Ascending aorta (tissue), 2 donors: ENCODE measurements around the gene SRL. TPM values are rescaled to one million over a fixed set of nuclear protein-coding genes. Genes with fewer than 3 reads are reported as not detected.
A peak's percentile ranks its signal among the peaks of the same experiment; 100 is the strongest.

Experiments
- DNase-seq, 2 donors: peaks; one replicate each; pipeline ENCODE4 v3.0.0-alpha.2; 2019; ENCODE audit warnings: low spot score in 2 of 2
- H3K27ac ChIP-seq, 2 donors: fragments of 200-600 bp; sonication (generic); one replicate each; pipeline ENCODE4 v1.5.1; 2016 to 2017; ENCODE audit warnings: mild to moderate bottlenecking in 1 of 2
- H3K27me3 ChIP-seq: fragments of 200-600 bp; sonication (generic); one replicate; pipeline ENCODE4 v1.5.1; 2017
- H3K36me3 ChIP-seq, 2 donors: fragments of 200-600 bp; sonication (generic); one replicate each; pipeline ENCODE4 v1.5.1; 2016
- H3K4me1 ChIP-seq, 2 donors: fragments of 200-600 bp; sonication (generic); one replicate each; pipeline ENCODE4 v1.5.1; 2016 to 2017; ENCODE audit warnings: mild to moderate bottlenecking in 1 of 2
- H3K4me3 ChIP-seq, 2 donors: fragments of 200-600 bp; sonication (generic); one replicate each; pipeline ENCODE4 v1.5.1; 2016 to 2017; ENCODE audit warnings: mild to moderate bottlenecking in 1 of 2
- H3K9me3 ChIP-seq, 2 donors: fragments of 200-600 bp; sonication (generic); one replicate each; pipeline ENCODE4 v1.5.1; 2016
- intact Hi-C: fragments of 100-400 bp; cut with DNase I; formaldehyde crosslinking; loops from one replicate; pipeline ENCODE4 v1.15.1; 2023
- total RNA-seq: library from RNA; depleted of rRNA; stranded (reverse); fragments of >200 nt; gene quantifications from one replicate; pipeline ENCODE4 v1.1.0, GENCODE V29; 2016
- TF ChIP-seq, protein P1 (sequence below), 3 experiments: fragments of 200-600 bp in 2 of 3; fragments of 450-650 bp in 1 of 3; sonication (generic) in 2 of 3; IDR thresholded peaks; one replicate each; pipeline ENCODE4 v1.5.1; 2016 to 2019; ENCODE audit warnings: antibody characterized with exemption in 3 of 3, mild to moderate bottlenecking in 1 of 3, moderate library complexity in 1 of 3

SRL gene
- 15.6 TPM for total RNA-seq

DNA sequence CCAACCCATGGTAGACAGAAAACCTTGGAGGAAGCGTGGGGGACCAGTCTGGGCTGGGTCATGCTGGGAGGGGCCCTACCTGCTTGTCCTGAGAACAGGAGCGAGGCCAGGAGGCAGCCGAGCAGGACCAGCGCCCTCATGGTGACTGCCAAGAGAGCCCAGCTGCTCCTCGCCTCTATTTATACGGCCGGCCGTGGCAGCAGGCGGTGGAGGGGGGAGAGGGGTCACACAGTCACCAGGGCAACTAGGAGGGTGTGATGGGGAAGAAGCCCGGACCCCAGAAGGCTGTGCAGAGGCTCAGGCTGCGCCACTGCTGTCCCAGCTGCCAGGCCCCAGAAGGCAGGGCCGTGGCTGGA lies at the start of gene SRL:
Gene SRL, minus strand, starts transcription at position 153 of the 356 bp plus-strand sequence. Its CDS starts 13 bp downstream, at position 140.
- H3K27ac ChIP-seq, result no peak within 1 kb of the TSS
- no peaks in the 10 kb centered on the region for H3K9me3 ChIP-seq
- intact Hi-C loops, result no loop called here
- no peak within 1 kb of the TSS for H3K4me3 ChIP-seq
- no peaks in the 10 kb centered on the region for H3K36me3 ChIP-seq
- no peak for DNase-seq
- TF ChIP-seq, protein P1, sequence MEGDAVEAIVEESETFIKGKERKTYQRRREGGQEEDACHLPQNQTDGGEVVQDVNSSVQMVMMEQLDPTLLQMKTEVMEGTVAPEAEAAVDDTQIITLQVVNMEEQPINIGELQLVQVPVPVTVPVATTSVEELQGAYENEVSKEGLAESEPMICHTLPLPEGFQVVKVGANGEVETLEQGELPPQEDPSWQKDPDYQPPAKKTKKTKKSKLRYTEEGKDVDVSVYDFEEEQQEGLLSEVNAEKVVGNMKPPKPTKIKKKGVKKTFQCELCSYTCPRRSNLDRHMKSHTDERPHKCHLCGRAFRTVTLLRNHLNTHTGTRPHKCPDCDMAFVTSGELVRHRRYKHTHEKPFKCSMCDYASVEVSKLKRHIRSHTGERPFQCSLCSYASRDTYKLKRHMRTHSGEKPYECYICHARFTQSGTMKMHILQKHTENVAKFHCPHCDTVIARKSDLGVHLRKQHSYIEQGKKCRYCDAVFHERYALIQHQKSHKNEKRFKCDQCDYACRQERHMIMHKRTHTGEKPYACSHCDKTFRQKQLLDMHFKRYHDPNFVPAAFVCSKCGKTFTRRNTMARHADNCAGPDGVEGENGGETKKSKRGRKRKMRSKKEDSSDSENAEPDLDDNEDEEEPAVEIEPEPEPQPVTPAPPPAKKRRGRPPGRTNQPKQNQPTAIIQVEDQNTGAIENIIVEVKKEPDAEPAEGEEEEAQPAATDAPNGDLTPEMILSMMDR (IDR thresholded peaks at IDR 0.05), result no peak
- H3K4me1 ChIP-seq, result no peaks in the 10 kb centered on the region
- no peaks in the 10 kb centered on the region for H3K27me3 ChIP-seq

DNA sequence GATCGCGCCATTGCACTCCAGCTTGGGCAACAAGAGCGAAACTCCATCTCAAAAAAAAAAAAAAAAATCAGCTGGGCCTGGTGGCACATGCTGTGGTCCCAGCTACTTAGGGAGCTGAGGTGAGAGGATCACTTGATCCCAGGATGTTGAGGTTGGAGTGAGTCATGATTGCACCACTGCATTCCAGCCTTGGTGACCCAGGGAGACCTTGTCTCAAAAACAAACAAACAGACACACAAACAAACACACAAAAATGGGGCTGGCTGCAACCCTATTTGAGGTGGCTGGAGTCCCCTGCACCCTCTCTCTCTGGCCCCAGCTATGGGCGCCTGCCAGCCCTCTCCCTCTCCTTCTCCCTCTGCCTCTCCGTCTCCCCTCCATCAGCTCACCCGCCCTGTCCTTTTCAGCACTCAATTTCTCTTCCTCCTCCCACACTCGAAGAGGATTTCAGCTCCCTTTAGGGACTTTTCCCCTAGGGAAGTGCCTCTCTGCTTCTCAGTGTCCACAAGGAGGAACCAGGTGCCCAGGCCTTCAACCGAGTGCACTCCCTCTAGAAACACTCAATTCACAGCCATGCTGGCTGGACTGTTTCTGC lies 48.5 kb upstream of the SRL start:
- peaks cover 7 to 28% of the 10 kb centered on the region in 2 donors for H3K4me1 ChIP-seq
- H3K4me3 ChIP-seq, result no peak overlapping the region
- H3K36me3 ChIP-seq, result no peaks in the 10 kb centered on the region
- intact Hi-C loops, result loop anchor here (2.0 kb wide), 1 partner anchor 16 kb away; no protein-coding TSS in a partner anchor
- peak overlapping the region; percentile 20 to 84 for H3K27ac ChIP-seq
- no peaks in the 10 kb centered on the region for H3K27me3 ChIP-seq
- DNase-seq, result no peak
- TF ChIP-seq, protein P1 (IDR thresholded peaks at IDR 0.05), result no peak
- no peaks in the 10 kb centered on the region for H3K9me3 ChIP-seq

DNA sequence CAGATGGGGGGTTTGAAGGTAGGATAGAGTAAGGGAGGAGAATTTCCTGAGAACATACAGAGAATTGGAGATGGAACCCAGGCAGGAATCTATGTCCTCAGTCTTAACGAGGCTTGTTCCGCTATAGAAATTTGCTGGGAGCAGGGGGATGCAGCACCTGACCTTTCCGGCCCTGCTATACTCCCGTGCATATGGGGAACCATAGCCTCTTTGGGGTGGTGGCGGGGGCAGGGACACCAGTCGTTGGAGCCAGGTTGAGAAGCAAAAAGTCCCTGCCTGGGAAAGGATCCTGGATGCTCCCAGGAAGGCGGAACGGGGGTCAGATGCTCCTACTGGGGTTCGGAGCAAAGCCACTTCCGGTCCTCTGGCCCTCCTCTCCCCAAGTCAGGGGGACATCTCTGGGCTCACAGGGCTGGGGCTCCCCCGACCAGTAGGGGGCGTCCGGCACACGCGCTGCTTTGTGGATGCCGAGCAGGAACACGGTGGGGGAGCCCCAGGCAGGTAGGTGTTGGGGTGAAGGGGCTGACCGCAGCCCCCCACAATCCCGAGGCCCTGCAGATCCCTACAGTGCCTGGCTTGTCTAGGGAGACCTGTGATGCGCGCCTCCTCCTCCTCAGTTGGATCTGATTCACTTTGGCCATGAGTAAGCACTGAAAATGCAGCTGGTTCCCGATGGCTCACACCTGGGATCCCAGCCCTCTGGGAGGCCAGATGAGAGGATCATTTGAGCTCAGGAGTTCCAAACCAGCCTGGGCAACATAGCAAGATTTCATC lies 46.5 kb upstream of the SRL start:
- Histone ChIP-seq H3K4me3 (no peak overlapping the region), H3K36me3 (no peaks in the 10 kb centered on the region), H3K4me1 (peaks cover 4 to 17% of the 10 kb centered on the region in 2 donors), H3K27me3 (no peaks in the 10 kb centered on the region), H3K9me3 (no peaks in the 10 kb centered on the region), H3K27ac (no peak overlapping the region)
- TF ChIP-seq, protein P1 (IDR thresholded peaks at IDR 0.05), result peak; percentile 91 to 97 (median 92)
- DNase-seq, result peak in 1 of 2 donors; percentile 83
- intact Hi-C loops, result loop anchor here (1.0 kb wide), 1 partner anchor 42 kb away; no protein-coding TSS in a partner anchor

DNA sequence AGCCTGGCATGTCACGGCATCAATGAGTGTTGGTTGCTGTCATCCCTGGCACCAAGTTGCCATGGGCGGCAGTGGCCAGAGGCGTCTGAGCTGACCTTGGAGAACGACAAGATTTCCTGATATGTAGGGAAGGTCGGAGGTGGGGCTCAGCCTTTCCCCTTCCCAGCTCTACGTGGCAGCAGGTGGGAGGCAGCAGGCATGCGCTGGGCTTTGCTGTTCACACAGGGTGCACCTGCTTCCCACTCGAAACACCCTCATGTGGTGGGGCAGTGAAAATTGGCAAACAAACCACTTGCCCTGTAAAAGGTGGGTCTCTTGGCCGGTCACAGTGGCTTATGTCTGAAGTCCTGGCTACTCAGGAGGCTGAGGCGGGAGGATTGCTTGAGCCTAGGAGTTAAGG lies 43.3 kb upstream of the SRL start:
- H3K27ac ChIP-seq, result no peak overlapping the region
- no peaks in the 10 kb centered on the region for H3K36me3 ChIP-seq
- H3K4me3 ChIP-seq, result no peak overlapping the region
- TF ChIP-seq, protein P1 (IDR thresholded peaks at IDR 0.05), result no peak
- H3K27me3 ChIP-seq, result no peaks in the 10 kb centered on the region
- peaks cover 4 to 5% of the 10 kb centered on the region in 2 donors for H3K4me1 ChIP-seq
- no peak for DNase-seq
- no peaks in the 10 kb centered on the region for H3K9me3 ChIP-seq
- intact Hi-C loops, result no loop called here

DNA sequence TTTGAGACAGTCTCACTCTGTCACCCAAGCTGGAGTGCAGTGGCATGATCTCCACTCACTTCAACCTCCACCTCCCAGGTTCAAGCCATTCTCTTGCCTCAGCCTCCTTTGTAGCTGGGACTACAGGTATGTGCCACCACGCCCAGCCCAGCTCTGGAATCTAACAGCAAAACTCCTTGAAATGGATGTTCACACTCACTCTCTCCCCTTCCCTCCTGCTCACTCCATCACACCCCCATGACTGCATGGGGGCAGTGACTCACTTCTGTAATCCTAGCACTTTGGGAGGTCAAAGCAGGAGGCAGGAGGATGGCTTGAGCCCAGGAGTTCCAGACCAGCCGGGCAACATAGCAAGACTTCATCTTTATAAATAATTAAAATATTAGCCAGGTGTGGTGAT lies 42.1 kb upstream of the SRL start:
- no peaks in the 10 kb centered on the region for H3K36me3 ChIP-seq
- no peaks in the 10 kb centered on the region for H3K27me3 ChIP-seq
- TF ChIP-seq, protein P1 (IDR thresholded peaks at IDR 0.05), result no peak
- no peaks in the 10 kb centered on the region for H3K9me3 ChIP-seq
- no peak overlapping the region for H3K27ac ChIP-seq
- no peak overlapping the region for H3K4me3 ChIP-seq
- intact Hi-C loops, result no loop called here
- peaks cover 4 to 5% of the 10 kb centered on the region in 2 donors for H3K4me1 ChIP-seq
- no peak for DNase-seq
